ENCODE measurements around the gene WDSUB1.

WDSUB1 gene

DNA sequence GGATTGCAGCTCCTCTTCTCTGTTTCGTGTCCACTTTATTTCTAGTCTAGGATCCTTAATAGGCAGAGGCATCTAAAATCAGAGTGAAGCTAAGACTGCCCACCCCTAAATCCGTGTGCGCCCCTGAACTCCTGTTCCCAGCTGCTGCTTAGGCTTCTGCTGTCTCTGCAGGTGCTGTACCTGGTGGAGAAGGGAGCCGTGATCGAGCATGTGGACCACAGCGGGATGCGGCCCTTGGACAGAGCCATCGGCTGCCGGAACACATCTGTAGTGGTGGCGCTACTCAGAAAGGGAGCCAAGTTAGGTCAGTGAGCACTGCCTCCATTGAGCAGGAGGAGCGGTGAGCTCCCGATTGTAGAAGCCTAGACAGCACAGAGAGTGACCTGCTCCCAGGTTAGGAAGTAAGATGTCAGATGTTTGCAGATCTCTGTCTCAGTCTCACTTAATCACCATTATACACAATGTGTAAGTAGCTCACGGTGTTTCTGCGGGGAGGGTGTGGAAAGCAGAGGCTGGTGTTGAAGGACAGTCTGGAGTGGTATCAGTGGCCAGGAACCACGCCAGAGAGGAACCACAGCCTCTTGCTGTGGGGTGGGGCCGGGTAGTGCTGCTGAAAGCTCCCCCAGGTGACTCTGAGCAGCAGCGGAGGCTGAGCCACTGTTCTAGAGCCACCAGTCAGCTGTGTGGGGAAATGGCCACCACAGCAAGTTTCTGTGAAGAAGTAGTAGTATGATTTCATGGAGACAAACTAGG, 62.3 kb downstream of the WDSUB1 start:
- DNase-seq = no peak

DNA sequence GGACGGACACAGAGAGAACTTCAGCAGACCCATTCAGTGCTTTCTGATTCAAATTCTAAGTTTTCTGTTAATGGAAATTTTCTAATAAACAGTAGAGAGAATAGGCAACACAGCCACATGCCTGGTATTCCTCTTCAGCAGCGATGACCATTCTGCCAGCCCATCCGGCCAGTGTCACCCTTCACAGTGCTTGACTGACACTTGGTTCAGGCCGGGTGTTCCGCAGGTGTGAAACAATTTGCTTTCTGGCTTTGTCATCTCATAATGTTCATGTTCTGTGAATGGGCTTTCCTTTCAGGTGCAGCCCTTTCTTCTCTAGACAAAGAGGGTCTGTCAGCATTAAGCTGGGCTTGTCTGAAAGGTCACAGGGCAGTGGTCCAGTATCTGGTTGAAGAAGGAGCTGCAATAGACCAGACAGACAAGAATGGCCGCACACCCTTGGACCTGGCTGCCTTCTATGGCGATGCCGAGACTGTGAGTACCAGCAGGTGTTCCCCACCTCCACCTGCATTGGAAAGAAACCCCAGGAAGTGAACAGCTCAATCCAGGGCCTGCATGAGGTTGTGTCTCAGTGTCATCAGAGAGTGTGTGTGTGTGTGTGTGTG, 67.0 kb downstream of the WDSUB1 start:
- no peak for DNase-seq

DNA sequence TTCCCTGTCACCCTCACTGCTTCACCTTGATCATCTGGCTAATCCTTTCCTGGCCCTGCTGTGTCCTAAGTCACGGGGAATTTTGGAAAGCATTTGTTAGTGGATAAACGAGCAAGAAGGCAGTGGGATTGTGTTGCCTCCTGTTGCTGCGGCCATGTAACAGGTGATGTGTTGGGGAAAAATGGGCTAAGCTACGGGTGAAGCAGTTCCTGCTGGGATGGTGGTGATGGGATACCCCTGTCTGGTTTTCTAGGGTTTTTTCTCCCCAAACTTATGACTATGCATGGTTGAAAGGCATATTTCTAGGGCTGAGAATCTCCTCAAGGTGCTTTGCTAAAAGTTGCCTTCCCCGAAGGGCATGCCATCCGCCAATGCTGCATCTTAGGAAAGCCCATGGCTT, 68.1 kb downstream of the WDSUB1 start:
- no peak for DNase-seq

DNA sequence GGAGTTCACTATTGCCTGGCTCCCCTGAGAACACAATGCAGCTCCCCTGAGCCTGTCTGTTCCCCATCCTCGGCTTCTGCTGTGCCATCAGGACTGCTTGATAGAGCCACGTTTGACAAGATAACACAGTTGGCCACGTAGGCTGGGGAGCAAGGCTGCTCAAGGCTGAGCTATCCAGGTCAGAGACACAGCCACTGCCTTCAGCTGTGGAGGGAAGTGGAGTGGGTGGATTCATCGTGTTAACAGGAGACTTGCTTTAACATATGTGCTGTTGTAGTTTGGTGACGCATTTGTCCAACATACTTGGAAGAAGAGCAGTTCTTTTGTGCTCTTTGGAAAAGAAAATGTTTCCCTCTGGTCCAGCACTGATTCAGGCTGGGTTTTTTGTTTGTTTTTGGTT, 68.8 kb downstream of the WDSUB1 start:
- DNase-seq = no peak

DNA sequence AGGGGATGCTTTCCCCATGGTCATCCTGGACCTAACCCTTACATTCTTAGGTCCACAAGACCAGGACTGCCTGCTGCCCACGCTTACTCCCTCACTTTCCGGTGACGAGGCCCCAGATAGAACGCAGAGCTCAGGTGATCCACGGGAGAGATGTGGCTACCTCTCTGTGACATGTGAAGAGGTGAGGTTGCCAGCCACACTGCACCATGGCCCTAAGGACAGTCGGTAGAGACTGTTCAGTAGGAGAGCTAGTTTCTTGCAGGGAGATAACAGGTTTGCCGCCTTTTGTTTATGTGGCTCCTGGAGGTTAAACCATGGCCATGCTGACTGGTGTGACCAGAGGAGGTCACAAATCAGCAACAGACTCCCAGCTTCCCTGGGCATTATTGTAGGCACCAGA, 71.4 kb downstream of the WDSUB1 start:
- no peak for DNase-seq

DNA sequence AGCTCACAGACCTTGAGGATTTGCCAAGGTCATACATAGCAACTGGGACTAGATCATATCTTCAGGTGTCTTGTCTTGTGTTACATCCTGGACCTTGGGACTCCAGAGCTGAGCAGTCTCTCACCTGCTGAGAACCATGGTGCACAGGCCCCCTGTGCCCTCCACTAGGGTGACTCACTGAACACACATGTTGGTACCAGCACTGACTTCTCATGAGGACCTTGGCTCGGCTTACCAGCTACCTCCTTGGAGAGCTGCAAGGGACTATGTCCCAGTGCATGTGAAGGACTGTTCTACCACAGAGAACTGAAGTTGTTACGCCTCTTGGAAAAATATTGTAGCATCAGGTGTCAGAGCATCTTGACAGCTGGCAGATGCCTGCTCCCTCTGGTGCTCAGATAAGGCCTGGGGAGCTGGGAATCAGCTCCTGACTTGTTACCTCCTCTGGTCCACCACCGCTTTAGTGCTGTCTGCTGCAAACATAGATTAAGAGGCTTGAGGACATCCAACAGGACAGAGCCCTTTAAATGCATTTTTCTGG, 72.1 kb downstream of the WDSUB1 start:
- no peak for DNase-seq

DNA sequence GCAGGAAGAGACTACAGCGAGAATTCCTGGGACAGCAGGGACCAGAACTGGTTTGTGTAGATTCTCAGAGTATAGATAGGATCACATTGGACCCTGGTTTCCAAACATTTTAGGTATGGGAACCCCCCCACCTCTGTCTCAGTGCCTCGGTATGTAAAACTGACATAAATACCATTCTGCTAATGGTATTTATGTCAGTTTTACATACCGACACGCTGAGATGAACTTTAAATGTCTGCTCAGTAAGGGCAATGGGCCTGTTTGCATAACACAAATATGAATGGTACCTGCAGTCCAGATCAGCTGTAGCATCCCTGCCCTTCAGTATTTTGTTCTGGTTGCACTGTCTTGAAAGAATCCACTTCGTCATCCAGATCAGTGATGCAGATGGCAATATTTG, 73.2 kb downstream of the WDSUB1 start:
- DNase-seq = no peak

DNA sequence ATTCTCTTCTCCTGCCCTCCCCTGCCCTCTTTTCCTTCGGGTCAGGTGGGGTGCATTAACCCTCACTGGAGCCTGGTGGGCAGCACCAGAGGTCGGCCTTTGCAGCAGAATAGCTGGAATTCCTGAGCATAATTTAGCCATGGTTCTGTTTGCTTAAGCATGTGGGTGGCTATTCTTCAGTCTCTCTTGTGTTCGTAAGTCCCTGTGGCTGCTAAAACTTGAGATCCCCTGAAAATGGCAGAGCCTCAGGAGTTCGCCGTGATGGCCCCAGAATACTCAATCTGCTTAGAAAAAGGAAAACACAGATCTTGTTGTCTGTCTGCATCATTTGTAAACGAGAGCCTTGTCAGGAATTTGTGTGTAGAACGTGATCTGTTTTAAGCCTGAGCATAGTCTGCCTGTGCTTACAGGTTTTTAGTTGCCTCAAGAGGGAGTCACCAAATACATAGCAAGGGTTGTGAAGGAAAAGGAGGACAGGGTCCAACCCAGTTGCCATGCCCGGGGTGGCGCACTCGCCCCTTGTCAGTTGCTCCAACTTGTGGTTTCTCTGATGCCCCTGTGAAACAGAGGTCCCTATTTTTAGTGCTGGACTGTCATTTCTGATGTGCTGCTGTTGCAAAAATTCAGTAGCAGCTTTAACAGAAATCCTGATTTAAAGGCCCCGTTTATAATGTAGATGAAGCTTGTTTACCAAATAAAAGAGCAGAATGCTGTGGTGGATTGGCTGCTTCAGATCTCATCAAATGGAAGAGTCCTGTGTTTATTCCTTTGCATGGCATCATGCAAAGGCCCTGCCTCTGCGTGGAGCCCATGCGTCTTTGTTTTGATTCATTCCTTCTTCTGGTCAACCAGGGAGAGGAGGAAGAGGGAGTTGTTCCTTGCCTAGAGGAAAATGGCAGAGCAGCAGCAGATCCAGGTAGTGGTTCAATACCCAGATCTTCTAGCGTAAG, 74.8 kb downstream of the WDSUB1 start:
- DNase-seq = no peak

DNA sequence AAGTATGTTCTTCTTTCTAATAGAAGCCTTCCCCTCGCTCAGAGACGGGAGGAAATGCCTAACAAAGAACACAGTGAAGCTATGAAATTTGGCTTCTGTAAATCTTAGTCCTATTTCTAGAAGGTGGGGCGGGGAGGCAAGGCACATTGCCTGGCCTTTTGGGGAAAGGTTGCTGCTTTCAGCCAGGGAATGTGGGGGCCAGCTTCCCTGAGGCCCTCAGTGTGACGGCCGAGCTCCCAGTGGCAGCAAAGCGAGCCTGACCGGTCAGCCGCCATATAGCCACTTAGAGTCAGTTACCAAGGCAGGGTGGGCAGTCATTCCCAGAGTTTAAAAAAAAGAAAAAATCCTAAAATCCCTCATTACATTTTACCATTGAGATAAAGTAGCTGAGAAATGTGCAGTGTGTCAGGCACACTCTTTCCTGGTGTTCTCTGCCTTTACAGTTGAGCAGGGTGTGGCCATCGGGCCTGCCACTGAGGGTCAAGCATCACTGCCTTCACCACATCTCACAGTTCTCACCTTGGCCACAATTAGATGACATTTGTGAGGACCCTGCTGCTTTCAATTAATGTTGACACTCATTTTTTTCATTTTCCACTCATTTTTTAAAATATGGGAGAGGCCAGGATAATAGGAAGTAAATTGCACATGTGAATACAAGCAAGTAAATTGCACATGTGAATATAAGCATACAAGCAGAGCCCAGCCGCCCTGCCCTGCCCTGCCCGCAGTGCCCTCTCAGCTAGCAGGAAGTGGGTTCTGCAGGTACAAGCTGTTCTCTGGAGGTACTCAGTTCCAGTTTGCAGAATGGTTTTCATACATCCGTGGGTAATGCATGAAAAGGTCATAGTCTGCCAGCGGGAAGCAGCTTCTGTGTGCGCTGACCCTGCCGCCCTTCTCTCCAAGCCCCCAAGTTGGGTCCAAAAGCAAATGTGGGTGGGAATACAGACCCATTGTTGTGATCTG, 76.9 kb downstream of the WDSUB1 start:
- no peak for DNase-seq

DNA sequence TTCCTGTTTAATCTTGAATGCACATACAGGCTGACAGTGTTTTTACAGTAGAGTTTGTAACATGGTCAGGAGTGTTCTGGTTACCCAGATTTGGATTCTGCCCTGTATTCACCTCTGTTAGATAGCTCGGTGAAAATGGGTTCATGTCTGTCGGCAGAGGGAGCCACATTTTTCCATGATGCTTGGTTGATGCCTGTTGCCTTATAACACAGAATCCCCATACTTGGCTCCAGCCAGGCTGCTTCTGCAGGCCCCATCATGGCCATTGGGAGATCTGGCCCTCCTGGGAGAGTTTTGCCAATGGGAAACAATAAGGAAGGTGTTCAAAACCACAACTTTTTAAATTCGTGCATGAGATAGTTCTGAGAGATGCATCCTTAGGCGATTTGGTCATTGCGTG, 78.1 kb downstream of the WDSUB1 start:
- DNase-seq = no peak

DNA sequence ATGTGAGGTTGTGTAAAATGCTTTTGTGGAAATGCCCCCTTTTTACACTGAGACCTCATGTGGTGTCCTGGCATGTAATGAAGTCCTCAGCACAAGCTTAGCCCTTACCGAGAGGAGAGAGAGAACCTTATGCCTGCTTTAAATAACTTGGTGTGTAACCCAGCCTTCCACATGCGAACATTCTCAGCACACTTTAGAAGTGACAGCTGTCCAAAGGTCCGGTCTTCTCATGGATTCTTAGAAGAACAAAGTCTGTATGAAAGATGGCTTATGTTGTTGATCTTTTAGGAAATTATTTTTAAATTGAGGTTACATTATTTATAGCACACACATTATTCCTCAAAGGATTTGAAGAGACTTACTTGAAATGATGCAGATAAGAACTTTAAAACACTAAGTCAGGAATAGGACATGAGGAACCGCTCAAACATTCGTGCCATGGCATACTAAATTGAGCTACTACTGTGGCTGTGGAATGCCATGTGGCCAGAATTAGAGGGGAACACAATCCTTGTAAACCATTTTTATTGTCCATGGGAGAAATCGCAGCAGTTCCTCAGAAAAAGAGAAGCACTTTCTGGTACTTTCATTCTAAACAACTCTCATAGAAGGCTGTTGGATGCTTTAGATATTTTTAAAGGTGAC, 79.6 kb downstream of the WDSUB1 start:
- no peak for DNase-seq

DNA sequence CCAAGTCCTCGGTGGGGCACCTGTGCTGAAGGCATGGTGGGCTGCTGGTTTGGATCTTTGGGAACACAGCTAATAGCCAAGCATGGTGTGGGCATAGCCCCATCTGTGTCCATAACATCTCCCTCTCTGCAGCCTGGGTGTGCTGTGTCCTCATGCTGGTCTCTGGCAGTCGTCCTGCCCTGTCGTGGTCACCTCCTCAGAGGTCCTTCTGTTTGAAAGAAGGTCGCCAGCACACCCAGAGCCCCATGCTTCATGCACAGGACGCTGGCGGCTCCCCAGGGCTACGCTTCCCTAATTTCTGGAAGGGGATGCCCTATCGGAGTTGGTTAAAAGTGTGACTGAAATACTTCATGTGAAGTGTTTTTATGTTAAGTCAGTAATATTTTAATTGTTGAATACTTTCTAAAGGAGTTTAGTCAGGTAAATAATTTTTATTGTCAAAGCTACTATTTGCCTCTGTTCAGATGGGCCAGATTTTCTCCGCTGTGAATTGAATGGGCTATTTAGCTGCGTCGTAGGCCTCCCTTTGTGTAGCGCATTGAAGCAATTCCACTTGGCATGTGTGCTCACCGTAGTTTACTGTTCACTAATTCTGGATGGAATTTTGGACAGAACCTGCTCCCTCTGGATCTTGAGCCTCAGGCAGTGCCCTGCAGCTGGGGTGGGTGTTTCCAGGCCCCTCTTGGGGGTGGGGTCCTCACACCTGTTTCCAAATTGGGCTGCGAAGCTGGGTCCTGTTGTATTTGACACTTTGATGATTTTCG, 81.9 kb downstream of the WDSUB1 start:
- DNase-seq = no peak

DNA sequence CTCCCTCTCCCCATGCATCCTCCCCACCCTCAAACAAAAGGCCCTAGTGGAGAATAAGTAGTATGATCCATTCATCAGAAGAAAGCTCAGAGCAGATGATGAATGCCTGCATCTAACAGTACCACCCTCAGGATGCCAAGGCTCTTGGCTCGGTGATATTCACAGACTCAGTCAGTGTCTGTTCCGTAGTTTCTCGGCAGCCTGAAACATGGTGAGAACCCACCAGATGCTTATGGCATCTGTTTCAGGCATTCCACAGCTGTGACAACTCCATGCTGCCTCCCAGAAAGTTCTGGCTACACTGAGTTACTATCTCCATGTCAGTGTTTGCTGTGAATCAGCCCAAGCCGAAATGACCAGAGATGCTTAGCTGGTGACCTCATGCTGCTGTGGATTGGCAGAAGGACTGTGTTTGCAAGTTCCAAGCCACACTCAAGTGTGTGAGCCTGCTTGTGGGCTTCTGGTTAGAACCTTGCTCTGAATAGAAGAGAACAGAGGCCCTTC, 83.9 kb downstream of the WDSUB1 start:
- no peak for DNase-seq

DNA sequence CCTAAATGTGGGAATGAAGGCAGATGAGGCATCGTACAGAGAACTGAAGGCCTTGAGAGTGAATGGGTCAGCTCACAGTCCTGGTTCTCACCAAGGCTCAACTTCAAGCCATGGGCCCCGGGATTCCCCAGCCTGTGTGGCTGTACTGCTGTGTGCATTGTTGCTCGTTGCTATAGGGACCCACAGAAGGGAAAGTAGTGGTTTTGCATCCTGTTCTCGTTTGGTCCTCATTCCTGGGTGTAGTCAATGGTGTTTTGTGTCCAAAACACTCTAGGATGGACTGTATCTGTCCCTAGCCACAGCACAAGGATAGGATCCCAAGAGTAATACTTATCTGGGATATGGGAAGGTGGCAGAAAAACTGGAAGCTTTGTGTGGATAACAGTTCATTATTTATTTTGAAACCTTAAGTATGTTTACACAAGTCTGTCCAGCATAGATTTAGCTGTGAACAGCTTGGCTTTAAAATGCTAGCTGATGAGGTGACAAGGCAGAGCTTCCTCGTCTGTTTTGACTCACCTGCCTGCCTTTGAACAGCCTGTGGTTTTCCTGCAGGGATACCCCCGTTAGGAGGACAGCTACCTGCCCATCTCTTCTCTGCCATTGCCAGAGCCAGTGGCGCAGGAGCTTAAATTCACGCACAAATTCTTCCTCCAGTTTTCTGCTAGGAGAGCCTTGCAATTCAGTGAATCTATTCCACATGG, 85.0 kb downstream of the WDSUB1 start:
- no peak for DNase-seq

DNA sequence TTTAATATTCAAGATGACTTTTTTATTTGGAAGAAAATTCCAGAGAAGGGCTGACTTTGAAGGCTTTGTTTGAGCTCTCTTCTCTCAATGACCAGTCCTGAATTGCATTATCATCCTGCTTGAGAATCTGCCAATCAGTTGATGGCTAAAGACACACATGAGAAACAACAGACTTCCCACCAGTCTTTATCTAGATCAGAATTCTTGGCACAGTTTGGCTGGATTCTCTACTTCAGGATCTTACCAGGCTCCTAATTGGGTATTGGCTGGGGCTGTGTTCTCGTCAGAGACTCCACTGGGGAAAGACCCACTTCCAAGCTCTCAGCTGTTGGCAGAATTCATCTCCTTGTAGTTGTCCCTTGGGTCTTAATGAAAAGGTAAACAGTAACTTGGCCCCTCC, 86.0 kb downstream of the WDSUB1 start:
- DNase-seq = no peak

DNA sequence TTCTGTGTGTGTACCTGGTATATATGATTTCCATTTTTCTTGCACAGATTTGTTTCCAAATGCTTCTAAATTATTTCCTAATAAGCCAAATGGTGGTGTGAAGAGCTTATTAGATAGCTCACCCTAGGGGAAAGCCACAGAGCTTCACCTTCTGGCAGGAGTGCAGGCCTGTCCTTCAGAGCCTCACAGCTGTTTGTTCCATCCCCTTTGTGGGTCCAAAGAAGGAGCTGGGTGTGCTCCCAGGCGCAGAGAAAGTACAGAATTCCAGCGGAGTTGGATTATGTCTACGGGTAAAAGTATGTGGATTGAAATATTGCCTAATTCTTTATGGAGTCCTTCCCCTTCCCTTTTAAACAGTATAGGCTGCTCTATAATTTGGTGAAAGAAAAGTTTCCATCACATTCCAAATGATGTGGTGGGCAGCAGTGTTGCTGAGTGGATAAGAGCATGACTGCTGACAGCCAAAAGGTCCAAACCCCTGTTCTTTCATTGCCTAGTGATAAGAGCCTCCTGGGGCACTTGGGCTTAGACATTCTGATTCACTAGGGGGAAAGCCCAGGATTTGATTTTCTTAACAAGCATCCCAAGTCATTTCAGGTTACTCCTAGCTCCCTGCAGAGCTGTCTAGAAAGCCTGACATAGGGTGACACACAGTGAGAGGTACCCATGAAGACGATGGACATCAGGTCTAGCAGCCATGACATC, 86.6 kb downstream of the WDSUB1 start:
- DNase-seq = no peak

DNA sequence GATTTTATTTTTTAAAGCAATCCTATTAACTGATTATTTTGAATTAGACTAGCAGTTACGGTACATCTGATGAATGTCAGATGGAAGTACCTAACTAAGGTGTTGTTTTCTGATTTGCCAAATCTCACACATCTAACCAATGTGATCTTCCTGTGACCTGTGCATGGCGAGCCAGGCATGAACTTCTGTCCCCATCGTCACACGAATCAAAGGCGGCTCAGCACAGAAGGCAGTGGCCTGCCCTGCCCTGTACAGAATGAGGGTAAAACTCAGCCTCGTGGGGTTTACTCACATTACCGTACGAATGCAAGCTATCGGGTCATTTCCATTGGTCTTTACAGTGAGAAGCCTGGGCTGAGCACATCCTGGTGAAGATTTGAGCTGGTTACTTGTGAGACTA, 87.3 kb downstream of the WDSUB1 start:
- DNase-seq = no peak

DNA sequence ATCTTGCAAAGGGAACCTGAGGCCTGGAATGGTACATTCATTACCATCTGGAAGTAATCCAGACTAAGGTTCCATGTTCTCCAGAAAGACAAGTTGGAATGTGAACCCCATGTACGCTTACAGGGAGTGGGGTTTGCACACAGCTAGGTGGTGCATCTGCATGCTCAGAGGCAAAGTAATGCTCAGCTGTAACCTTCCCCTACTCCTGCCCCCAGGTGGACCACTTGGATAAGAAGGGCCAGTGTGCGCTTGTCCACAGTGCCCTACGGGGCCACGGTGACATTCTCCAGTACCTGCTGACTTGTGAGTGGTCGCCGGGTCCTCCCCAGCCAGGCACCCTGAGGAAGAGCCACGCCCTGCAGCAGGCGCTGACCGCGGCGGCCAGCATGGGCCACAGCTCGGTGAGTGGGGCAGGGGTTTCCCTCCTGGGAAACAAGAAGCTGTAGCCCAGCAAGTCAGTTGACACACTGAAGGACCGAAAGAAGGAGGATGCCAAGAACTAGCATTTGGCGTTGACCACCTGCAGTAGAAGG, 90.0 kb downstream of the WDSUB1 start:
- no peak for DNase-seq

DNA sequence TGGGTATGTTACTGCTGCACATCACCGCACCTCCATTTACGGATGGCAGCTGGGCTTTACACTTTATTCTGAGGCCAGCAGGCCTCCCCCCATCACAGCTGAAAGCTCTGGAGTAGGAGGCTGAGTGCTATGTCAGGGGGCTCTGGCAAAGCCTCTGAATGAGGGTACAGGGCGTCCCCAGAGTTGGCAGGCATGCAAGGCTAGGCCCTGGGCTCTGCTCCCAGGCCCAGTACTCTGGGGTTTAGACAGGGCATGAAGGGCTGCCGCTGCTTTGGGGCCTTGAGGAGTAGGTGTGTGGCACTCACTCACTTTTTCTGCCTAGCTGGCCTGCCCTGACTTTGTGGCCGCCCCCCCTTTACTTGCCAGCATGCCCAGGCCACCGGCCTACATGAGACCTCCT, 90.8 kb downstream of the WDSUB1 start:
- no peak for DNase-seq

All from activated CD4-positive, CD25-positive, alpha-beta regulatory T cell treated with anti-CD3 and anti-CD28 coated beads, Interleukin-2, amount 50 U/mL, for 72 hours (primary cell).